Nephron progenitor cell (in vitro differentiated cells): ENCODE data around the gene WWOX.
A peak's percentile ranks its signal among the peaks of the same experiment; 100 is the strongest.

Source experiments
- DNase-seq: peaks from one replicate; pipeline ENCODE4 v3.0.0; 2021
- H3K27ac Mint-ChIP-seq: 2 replicates; pipeline ENCODE4 v1.8.0; 2021; ENCODE audit warnings: mild to moderate bottlenecking, moderate library complexity, mixed read lengths
- H3K27me3 Mint-ChIP-seq: 2 replicates; pipeline ENCODE4 v1.8.0; 2021; ENCODE audit warnings: mild to moderate bottlenecking, low read depth, mixed read lengths; ENCODE audit not compliant: poor library complexity
- H3K36me3 Mint-ChIP-seq: 2 replicates; pipeline ENCODE4 v1.8.0; 2021; ENCODE audit warnings: low read depth, mixed read lengths
- H3K4me1 Mint-ChIP-seq: 2 replicates; pipeline ENCODE4 v1.8.0; 2021; ENCODE audit warnings: mixed read lengths
- H3K4me3 Mint-ChIP-seq: 2 replicates; pipeline ENCODE4 v1.8.0; 2021; ENCODE audit warnings: mild to moderate bottlenecking, moderate library complexity, mixed read lengths
- H3K9me3 Mint-ChIP-seq: 2 replicates; pipeline ENCODE4 v1.8.0; 2021; ENCODE audit warnings: mild to moderate bottlenecking, moderate library complexity, mixed read lengths
- CTCF ChIP-seq: fragments of 200-600 bp; sonication (generic); IDR thresholded peaks from 2 replicates; pipeline ENCODE4 v1.5.0; 2021; ENCODE audit warnings: antibody characterized with exemption

The WWOX gene

GRCh38 chr16:78461087-78461486 lies 361.6 kb downstream of the WWOX start:
- Mint-ChIP-seq H3K27me3 (no peaks in the 10 kb centered on the region), H3K4me1 (peaks cover 53% of the 10 kb centered on the region), H3K36me3 (peaks cover 27% of the 10 kb centered on the region), H3K9me3 (peaks cover 27% of the 10 kb centered on the region), H3K4me3 (peak overlapping the region; percentile 33), H3K27ac (peak overlapping the region; percentile 79)
- no peak for DNase-seq
- TF ChIP-seq CTCF = no peak

- no peak for TF ChIP-seq CTCF
- H3K27ac Mint-ChIP-seq = peak overlapping the region; percentile 79
- peaks cover 30% of the 10 kb centered on the region for H3K36me3 Mint-ChIP-seq
- H3K4me1 Mint-ChIP-seq = peaks cover 49% of the 10 kb centered on the region
- peak; percentile 19 for DNase-seq
- H3K4me3 Mint-ChIP-seq = peak overlapping the region; percentile 43
- H3K9me3 Mint-ChIP-seq = peaks cover 30% of the 10 kb centered on the region
- H3K27me3 Mint-ChIP-seq = no peaks in the 10 kb centered on the region
These were observed 362.2 kb downstream of the WWOX start for GRCh38 chr16:78461496-78462287.

GRCh38 chr16:78462288-78463208 lies 363.1 kb downstream of the WWOX start:
- H3K27ac Mint-ChIP-seq = peak overlapping the region; percentile 93
- H3K9me3 Mint-ChIP-seq = peaks cover 34% of the 10 kb centered on the region
- no peak for TF ChIP-seq CTCF
- peak overlapping the region; percentile 43 for H3K4me3 Mint-ChIP-seq
- H3K27me3 Mint-ChIP-seq = no peaks in the 10 kb centered on the region
- peaks cover 53% of the 10 kb centered on the region for H3K4me1 Mint-ChIP-seq
- H3K36me3 Mint-ChIP-seq = peaks cover 35% of the 10 kb centered on the region
- peak; percentile 69 for DNase-seq

GRCh38 chr16:78463591-78463990 lies 364.1 kb downstream of the WWOX start:
- DNase-seq = no peak
- peaks cover 35% of the 10 kb centered on the region for H3K36me3 Mint-ChIP-seq
- peaks cover 62% of the 10 kb centered on the region for H3K4me1 Mint-ChIP-seq
- no peaks in the 10 kb centered on the region for H3K27me3 Mint-ChIP-seq
- H3K27ac Mint-ChIP-seq = peak overlapping the region; percentile 62
- H3K4me3 Mint-ChIP-seq = no peak overlapping the region
- TF ChIP-seq CTCF = no peak
- H3K9me3 Mint-ChIP-seq = peaks cover 34% of the 10 kb centered on the region

GRCh38 chr16:78464833-78465232 lies 365.4 kb downstream of the WWOX start:
- TF ChIP-seq CTCF = no peak
- H3K4me3 Mint-ChIP-seq = no peak overlapping the region
- H3K36me3 Mint-ChIP-seq = peaks cover 41% of the 10 kb centered on the region
- no peaks in the 10 kb centered on the region for H3K27me3 Mint-ChIP-seq
- H3K9me3 Mint-ChIP-seq = peaks cover 39% of the 10 kb centered on the region
- H3K4me1 Mint-ChIP-seq = peaks cover 62% of the 10 kb centered on the region
- DNase-seq = no peak
- no peak overlapping the region for H3K27ac Mint-ChIP-seq
